GM12873 (cell line): ENCODE results near the gene FRRS1.

ENCODE experiments used
- TF ChIP-seq, protein P1 (sequence below): IDR thresholded peaks from 2 replicates; pipeline ENCODE4 v1.5.1; 2012; ENCODE audit warnings: low read depth, mild to moderate bottlenecking, moderate library complexity, low read length, control low read depth; ENCODE audit not compliant: insufficient read depth; ENCODE audit errors: missing control alignments

FRRS1 gene

DNA sequence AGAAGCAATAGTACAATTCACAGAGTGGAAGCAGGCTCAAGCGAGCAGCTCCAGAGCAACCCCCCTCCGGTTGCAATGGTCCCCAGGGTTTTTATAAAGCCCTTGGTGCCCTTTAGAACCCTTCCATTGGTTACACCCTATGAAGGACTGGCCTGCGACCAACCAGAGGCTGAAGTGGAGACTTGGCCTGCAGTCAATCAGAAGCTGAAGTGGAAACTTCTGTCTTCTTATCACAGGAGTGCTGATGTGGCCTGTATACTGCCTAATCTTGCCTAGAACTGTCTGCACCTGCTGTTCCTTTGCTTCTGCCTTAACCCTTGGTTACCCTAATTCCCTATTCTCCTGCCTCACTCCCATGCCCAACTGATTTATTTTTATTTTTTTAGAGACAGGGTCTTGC is 15.4 kb upstream of the FRRS1 start:
- TF ChIP-seq, protein P1, sequence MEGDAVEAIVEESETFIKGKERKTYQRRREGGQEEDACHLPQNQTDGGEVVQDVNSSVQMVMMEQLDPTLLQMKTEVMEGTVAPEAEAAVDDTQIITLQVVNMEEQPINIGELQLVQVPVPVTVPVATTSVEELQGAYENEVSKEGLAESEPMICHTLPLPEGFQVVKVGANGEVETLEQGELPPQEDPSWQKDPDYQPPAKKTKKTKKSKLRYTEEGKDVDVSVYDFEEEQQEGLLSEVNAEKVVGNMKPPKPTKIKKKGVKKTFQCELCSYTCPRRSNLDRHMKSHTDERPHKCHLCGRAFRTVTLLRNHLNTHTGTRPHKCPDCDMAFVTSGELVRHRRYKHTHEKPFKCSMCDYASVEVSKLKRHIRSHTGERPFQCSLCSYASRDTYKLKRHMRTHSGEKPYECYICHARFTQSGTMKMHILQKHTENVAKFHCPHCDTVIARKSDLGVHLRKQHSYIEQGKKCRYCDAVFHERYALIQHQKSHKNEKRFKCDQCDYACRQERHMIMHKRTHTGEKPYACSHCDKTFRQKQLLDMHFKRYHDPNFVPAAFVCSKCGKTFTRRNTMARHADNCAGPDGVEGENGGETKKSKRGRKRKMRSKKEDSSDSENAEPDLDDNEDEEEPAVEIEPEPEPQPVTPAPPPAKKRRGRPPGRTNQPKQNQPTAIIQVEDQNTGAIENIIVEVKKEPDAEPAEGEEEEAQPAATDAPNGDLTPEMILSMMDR, result no peak

DNA sequence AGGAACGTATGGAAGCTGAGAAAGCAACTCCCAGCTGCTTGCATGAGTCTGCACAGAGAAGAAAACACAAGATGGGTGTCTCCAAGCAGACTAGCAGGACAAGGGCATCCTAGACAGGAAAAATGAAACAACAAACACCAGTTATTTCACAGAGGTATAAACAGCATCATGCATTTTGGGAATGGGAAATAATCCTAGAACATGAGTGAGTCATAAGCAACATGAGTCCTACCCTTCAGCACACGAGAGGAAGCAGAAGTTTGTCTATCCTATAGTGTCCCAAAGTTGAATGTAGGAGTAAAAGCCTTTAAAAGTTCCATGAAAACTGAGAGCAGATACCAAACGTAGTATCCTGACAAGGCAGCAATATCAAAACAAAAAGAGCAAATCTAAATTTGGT is 11.3 kb upstream of the FRRS1 start:
- TF ChIP-seq, protein P1, result no peak

DNA sequence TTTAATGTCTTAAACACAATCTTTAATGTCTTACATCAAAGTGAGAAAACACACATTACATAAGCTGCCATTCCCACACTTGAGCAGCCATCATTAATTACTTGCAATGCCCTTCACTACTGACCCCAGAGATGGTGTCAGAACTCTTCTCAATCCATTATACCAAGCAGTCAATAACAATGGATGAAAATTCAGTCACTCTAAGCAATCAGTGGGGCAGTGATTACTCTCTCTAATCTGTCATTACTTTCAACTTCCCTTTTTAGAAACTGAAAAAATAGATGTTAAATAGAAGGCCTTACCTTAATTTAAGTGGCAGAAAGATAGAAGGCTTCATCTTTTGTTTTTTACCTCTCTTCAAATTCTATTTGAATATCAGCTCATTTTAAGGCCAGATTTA is 9.7 kb upstream of the FRRS1 start:
- TF ChIP-seq, protein P1, result no peak

DNA sequence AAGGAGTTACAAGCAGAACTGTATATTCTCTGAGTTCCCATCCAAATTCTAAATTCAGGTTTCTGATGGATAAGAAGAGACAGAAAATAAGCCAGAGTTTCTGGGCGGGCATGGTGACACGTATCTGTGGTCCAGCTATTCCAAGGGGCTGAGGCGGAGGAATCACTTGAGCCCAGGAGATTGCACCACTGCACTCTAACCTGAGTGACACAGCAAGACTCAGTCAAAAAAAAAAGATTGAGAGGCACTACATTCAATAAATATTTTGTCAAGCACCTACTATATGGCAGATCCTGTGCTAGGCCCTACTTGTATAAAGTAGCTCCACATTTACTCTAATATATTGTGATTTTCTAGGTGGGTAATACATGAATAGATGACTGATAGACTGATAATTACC is 6.4 kb upstream of the FRRS1 start:
- TF ChIP-seq, protein P1, result no peak

DNA sequence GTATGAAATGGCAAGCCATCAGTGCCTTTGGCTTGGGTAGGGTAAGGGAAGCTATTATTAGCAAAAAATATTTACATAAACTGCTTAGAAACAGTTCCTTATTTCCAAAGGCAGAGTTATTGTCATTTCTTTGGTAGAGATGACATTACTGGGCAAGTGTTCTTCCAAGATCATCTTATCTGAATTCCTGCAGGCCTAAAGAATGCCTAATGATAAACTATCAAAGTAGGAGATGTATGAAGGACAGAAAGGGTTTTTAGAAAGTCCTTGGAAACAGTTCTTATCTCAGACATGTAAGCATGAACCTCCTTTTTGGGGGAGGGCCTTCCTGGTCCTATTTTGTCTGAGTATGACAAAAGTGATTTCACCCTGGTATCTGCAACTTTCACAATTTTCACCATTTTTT is 5.1 kb upstream of the FRRS1 start:
- TF ChIP-seq, protein P1, result no peak

DNA sequence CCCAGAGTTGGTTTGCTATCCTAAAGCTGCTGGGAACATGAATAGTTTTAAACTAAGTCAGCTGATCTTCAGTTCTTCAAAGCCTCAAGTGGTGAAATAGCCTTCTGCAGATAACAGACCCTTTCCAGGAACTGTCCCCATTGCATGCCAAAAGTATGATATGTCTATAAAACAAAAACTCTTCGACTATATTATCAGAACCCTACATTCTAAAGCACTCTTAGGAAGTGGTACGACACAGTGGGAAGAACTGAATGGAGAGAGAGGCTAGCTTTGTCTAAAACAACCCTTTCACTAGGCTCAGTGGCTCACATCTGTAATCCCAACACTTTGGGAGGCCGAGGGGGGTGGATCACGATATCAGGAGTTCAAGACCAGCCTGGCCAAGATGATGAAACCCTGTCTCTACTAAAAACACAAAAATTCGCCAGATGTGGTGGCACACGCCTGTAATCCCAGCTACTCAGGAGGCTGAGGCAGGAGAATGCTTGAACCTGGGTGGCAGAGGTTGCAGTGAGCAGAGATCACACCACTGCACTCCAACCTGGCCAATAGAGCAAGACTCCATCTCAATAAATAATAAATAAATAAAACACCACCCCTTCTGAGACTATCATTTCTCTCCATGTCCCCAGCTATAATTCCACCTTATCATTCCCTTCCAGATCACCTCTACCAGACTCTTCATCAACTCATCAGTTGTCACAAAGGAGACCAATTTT is 2.2 kb upstream of the FRRS1 start:
- TF ChIP-seq, protein P1, result no peak

DNA sequence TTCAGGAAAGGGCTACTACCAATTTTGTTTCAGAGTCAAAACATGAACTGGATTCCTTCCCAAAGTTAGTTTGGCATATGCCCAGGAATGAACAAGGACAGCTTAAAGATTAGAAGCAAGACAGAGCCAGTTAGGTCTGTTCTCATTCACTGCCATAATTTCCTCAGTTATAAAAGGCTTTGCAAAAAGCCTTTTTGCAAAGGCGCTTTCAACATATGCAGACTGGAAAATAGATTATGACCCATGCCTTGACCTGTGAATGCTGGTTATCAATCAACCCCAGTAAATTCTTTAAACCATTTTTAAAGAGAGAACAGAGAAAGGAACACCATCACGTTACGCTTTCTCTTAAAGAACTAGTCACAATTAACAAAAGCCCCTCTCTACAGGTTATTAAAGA is 1.7 kb upstream of the FRRS1 start:
- TF ChIP-seq, protein P1, result no peak
